GM15510 (cell line): Measurements from ENCODE around the gene TMEM127.

Experiments used
- POLR2A ChIP-seq: IDR thresholded peaks from 3 replicates; pipeline ENCODE4 v1.6.1; 2011; ENCODE audit warnings: borderline replicate concordance; ENCODE audit not compliant: insufficient read length; ENCODE audit errors: extremely low read depth

Gene TMEM127

GRCh38 chr2:96205888-96206287 lies 59.9 kb downstream of the TMEM127 start:
- no peak for TF ChIP-seq POLR2A

DNA sequence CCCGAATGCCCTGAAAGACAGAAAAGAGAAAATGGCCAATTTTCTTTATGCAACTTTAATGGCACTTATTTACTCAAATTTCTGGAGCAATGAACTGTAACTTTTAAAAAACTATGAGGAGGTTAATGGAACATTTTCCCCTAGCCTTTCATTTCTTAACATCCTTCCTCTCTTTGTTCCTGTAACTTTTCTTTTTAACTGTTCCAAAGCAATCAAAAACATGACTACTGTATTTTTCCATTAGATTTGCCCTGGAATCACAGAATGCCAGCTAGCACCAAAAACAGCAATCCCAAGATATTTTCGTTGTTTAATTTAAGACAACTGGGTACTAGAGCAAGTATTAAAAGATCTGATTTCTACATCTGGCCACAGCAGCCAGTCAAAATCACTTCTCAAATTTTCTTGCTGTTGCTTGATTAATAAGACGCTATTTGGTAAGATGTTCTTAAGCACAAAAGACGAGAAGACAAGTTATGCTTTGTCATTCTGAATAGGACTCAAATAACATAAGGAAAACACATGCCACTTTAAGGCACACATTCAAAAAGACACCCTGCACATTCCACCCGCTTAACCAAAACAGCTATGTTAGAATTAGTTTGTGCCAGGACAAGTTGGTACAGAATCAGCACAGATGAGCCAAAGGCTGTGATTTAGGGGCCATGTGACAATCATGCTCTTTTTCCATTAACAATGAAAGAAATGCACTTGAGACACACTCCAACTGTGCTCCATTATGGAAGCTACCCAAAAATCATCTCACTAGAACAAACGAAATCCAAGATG lies 60.8 kb downstream of the TMEM127 start:
- TF ChIP-seq POLR2A: no peak

- no peak for TF ChIP-seq POLR2A
These were observed 62.4 kb downstream of the TMEM127 start for GRCh38 chr2:96203130-96204028.

- no peak for TF ChIP-seq POLR2A
These were observed 63.5 kb downstream of the TMEM127 start for GRCh38 chr2:96202152-96202854.

DNA sequence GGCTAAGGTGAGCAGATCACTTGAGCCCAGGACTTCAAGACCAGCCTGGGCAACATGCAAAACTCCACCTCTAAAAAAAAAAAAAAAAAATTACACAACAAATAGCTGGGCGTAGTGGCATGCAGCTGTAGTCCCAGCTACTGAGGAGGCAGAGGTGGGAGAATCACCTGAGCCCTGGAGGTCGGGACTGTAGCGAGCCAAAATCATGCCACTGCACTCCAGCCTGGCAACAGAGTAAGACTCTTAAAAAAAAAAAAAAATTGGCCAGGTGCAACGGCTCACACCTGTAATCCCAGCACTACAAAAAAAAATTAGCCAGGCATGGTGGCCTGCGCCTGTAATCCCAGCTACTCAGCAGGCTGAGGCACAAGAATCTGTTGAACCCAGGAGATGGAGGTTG lies 64.5 kb downstream of the TMEM127 start:
- TF ChIP-seq POLR2A: no peak

- TF ChIP-seq POLR2A: no peak
These were observed 66.9 kb downstream of the TMEM127 start for GRCh38 chr2:96198921-96199320.
